GM06990 (cell line): Measurements from ENCODE around the gene KCNAB3.

ENCODE experiments used
- DNase-seq: peaks from one replicate; pipeline ENCODE4 v3.0.0-alpha.2; 2011; ENCODE audit not compliant: insufficient read length; ENCODE audit errors: extremely low read depth
- H3K27me3 ChIP-seq: replicated peaks from 2 replicates; pipeline ENCODE4 v1.6.0; 2011; ENCODE audit warnings: low read length; ENCODE audit not compliant: control insufficient read depth, insufficient read depth
- H3K36me3 ChIP-seq: 2 replicates; pipeline ENCODE4 v1.5.1; 2011; ENCODE audit warnings: low read length; ENCODE audit not compliant: control insufficient read depth, insufficient read depth
- H3K4me3 ChIP-seq: replicated peaks from 2 replicates; pipeline ENCODE4 v1.5.1; 2011; ENCODE audit warnings: low read depth, mild to moderate bottlenecking, control low read depth, low read length
- CTCF ChIP-seq: IDR thresholded peaks from 2 replicates; pipeline ENCODE4 v1.5.1; 2011; ENCODE audit warnings: low read length, control low read depth, mild to moderate bottlenecking, inconsistent platforms; ENCODE audit not compliant: insufficient read depth, poor library complexity, severe bottlenecking

Gene KCNAB3

GRCh38 chr17:7971651-7972050 lies 42.0 kb upstream of the KCNAB3 start:
- H3K4me3 ChIP-seq: no peak overlapping the region
- no peaks in the 10 kb centered on the region for H3K36me3 ChIP-seq
- H3K27me3 ChIP-seq: no peaks in the 10 kb centered on the region
- DNase-seq: no peak
- no peak for TF ChIP-seq CTCF

GRCh38 chr17:7969433-7969832 lies 39.8 kb upstream of the KCNAB3 start:
- no peak for TF ChIP-seq CTCF
- H3K27me3 ChIP-seq: no peaks in the 10 kb centered on the region
- DNase-seq: no peak
- no peaks in the 10 kb centered on the region for H3K36me3 ChIP-seq
- H3K4me3 ChIP-seq: no peak overlapping the region

- H3K27me3 ChIP-seq: no peaks in the 10 kb centered on the region
- H3K4me3 ChIP-seq: no peak overlapping the region
- H3K36me3 ChIP-seq: no peaks in the 10 kb centered on the region
- TF ChIP-seq CTCF: no peak
- DNase-seq: no peak
Observed at GRCh38 chr17:7967751-7968150, 38.1 kb upstream of the KCNAB3 start.

GRCh38 chr17:7961421-7961820 lies 31.8 kb upstream of the KCNAB3 start:
- Histone ChIP-seq H3K4me3 (no peak overlapping the region), H3K27me3 (no peaks in the 10 kb centered on the region), H3K36me3 (no peaks in the 10 kb centered on the region)
- TF ChIP-seq CTCF: no peak
- DNase-seq: no peak

GRCh38 chr17:7959503-7960253 lies 30.0 kb upstream of the KCNAB3 start:
- TF ChIP-seq CTCF: no peak
- H3K4me3 ChIP-seq: no peak overlapping the region
- DNase-seq: no peak
- no peaks in the 10 kb centered on the region for H3K27me3 ChIP-seq
- no peaks in the 10 kb centered on the region for H3K36me3 ChIP-seq
